ENCODE data around the gene VILL. TPM values are rescaled to one million over a fixed set of nuclear protein-coding genes. Genes with fewer than 3 reads are reported as not detected.

VILL gene
- 10 to 100 TPM; 11.4 to 11.7 TPM for total RNA-seq

DNA sequence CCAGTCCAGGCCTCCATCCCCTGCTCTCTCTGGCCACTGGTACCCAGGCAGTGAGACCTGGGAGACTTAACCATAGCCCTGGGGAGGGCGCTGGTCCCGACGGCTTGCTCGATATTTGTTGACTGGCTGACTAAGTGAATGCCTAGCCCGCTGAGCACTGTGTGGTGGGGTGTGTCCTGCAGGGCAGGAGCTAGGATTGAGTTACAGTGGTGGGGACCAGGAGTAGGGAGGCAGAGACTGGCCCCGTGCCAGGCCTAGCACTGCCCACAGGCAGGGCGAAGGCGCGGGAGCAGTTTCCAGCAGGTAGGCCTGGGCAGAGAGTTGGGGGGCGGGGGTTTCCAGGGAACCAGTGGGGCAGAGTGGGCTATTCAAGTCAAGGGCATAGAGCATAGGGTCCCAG is at the start of gene VILL:
Gene VILL, plus strand, starts transcription at position 260 of the 400 bp plus-strand sequence. CDS start 2,887 bp downstream, outside the sequence.
- Mint-ChIP-seq H3K36me3 (ENCODE audit: low read depth) (peaks cover under 1% of the 10 kb centered on the region), H3K4me3 (no peak within 1 kb of the TSS), H3K27me3 (no peaks in the 10 kb centered on the region), H3K4me1 (ENCODE audit: low read depth) (peaks cover 15% of the 10 kb centered on the region), H3K9me3 (no peaks in the 10 kb centered on the region), H3K27ac (no peak within 1 kb of the TSS)
- intact Hi-C loops (cut with micrococcal nuclease) = no loop called here
- POLR2A ChIA-PET = interaction anchor here (0.7 kb wide), 1 partner anchor 16 kb away, joined by 3 read pairs; no protein-coding TSS in a partner anchor
- DNase-seq = no peak
- CTCF ChIA-PET = interaction anchor here (0.9 to 1.3 kb wide), 2 partner anchors 23 to 30 kb away, joined by 3 to 4 read pairs; no protein-coding TSS in a partner anchor
- no peak for ATAC-seq
- TF ChIP-seq, protein P1, sequence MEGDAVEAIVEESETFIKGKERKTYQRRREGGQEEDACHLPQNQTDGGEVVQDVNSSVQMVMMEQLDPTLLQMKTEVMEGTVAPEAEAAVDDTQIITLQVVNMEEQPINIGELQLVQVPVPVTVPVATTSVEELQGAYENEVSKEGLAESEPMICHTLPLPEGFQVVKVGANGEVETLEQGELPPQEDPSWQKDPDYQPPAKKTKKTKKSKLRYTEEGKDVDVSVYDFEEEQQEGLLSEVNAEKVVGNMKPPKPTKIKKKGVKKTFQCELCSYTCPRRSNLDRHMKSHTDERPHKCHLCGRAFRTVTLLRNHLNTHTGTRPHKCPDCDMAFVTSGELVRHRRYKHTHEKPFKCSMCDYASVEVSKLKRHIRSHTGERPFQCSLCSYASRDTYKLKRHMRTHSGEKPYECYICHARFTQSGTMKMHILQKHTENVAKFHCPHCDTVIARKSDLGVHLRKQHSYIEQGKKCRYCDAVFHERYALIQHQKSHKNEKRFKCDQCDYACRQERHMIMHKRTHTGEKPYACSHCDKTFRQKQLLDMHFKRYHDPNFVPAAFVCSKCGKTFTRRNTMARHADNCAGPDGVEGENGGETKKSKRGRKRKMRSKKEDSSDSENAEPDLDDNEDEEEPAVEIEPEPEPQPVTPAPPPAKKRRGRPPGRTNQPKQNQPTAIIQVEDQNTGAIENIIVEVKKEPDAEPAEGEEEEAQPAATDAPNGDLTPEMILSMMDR (IDR thresholded peaks at IDR 0.05) = no peak

- intact Hi-C loops (cut with micrococcal nuclease) = no loop called here
- peaks cover 2% of the 10 kb centered on the region for H3K4me1 Mint-ChIP-seq (ENCODE audit: low read depth)
- TF ChIP-seq, protein P1 (IDR thresholded peaks at IDR 0.05) = no peak
- ATAC-seq (no peak), DNase-seq (no peak)
- H3K4me3 Mint-ChIP-seq = no peak overlapping the region
- no peak overlapping the region for H3K27ac Mint-ChIP-seq
- no peaks in the 10 kb centered on the region for H3K36me3 Mint-ChIP-seq (ENCODE audit: low read depth)
- CTCF ChIA-PET = interaction anchor here (1.2 to 2.5 kb wide), 2 partner anchors 26 to 86 kb away, joined by 3 to 6 read pairs; no protein-coding TSS in a partner anchor
- H3K27me3 Mint-ChIP-seq = no peaks in the 10 kb centered on the region
- POLR2A ChIA-PET = no interaction called here
- H3K9me3 Mint-ChIP-seq = no peaks in the 10 kb centered on the region
Measured at GRCh38 chr3:37941608-37942508, 48.7 kb upstream of the VILL start.

DNA sequence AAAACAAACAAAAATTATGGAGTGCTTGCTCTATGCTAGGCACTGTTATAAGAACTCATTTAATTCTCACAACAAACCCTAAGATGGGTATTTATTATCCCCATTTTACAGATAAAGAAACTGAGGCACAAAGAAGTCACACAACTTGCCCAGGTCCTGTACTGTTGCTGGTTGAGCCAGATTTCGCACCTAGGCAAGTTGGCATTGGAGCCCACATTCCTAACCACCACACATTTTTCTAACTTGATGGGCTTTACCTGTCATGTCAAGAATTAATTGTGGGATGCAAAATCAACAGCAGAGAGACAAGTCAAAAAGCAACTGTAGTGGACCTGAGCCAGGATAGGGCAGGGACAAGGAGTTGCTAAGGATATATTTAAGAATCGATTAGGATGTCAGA is 47.9 kb upstream of the VILL start:
- CTCF ChIA-PET = interaction anchor here (1.2 to 2.5 kb wide), 2 partner anchors 25 to 87 kb away, joined by 3 to 6 read pairs; no protein-coding TSS in a partner anchor
- TF ChIP-seq, protein P1 (IDR thresholded peaks at IDR 0.05) = no peak
- intact Hi-C loops (cut with micrococcal nuclease) = no loop called here
- peaks cover 2% of the 10 kb centered on the region for H3K4me1 Mint-ChIP-seq (ENCODE audit: low read depth)
- H3K27me3 Mint-ChIP-seq = no peaks in the 10 kb centered on the region
- H3K27ac Mint-ChIP-seq = no peak overlapping the region
- DNase-seq (no peak), ATAC-seq (no peak)
- no peak overlapping the region for H3K4me3 Mint-ChIP-seq
- H3K36me3 Mint-ChIP-seq (ENCODE audit: low read depth) = no peaks in the 10 kb centered on the region
- H3K9me3 Mint-ChIP-seq = no peaks in the 10 kb centered on the region
- POLR2A ChIA-PET = no interaction called here

DNA sequence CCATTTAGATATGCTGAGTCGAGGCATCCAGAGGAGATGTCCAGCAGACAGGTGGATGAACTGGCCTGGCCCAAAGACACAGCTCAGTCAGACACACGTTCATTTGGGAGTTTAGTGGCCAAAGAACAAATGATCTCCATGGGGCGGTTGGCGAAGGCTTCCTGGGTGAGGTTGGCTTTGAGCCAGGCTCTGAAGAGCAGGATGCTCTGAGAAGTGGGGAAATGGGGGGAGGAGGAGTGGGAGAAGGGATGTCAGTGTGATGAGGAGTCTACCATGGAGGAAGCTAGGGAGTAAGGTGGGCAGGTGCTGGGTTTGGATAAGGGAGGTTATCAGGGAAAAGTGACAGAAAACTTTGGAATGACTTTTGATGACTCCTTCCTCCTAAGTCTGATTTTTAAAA is 47.5 kb upstream of the VILL start:
- H3K4me3 Mint-ChIP-seq = no peak overlapping the region
- POLR2A ChIA-PET = no interaction called here
- no peaks in the 10 kb centered on the region for H3K9me3 Mint-ChIP-seq
- H3K4me1 Mint-ChIP-seq (ENCODE audit: low read depth) = peaks cover 2% of the 10 kb centered on the region
- H3K27ac Mint-ChIP-seq = no peak overlapping the region
- intact Hi-C loops (cut with micrococcal nuclease) = no loop called here
- ATAC-seq (no peak), DNase-seq (no peak)
- CTCF ChIA-PET = interaction anchor here (1.2 to 2.5 kb wide), 2 partner anchors 25 to 88 kb away, joined by 3 to 6 read pairs; no protein-coding TSS in a partner anchor
- no peaks in the 10 kb centered on the region for H3K36me3 Mint-ChIP-seq (ENCODE audit: low read depth)
- no peaks in the 10 kb centered on the region for H3K27me3 Mint-ChIP-seq
- TF ChIP-seq, protein P1 (IDR thresholded peaks at IDR 0.05) = no peak
